IMR-90 (cell line): ENCODE results near the gene RFX1. TPM values are rescaled to one million over a fixed set of nuclear protein-coding genes. Genes with fewer than 3 reads are reported as not detected.

ENCODE experiments used
- ATAC-seq: fragments of 200-7000 bp; cut with Tn5 transposase; 2 replicates; pipeline ENCODE4 v1.9.1; 2020; ENCODE audit warnings: low read depth, mild to moderate bottlenecking, moderate library complexity
- BruUV-seq: library from RNA; stranded (reverse); fragments of 400-500 nt; replicated peaks from 2 replicates; lab custom pipeline; 2021; lab: Mats Ljungman, UMichigan
- CTCF ChIA-PET: fragments of 300-600 bp; formaldehyde crosslinking; extraction: SDS; loops from one replicate; lab custom pipeline; 2021; ENCODE audit warnings: antibody characterized with exemption; lab: Yijun Ruan, JAX
- POLR2A ChIA-PET: fragments of 300-600 bp; sonication (Branson Sonifier 250); formaldehyde crosslinking; loops from one replicate; lab custom pipeline; 2022; ENCODE audit warnings: antibody characterized with exemption; ENCODE audit not compliant: unreplicated experiment; lab: Charles Lee
- DNase-seq: peaks from one replicate; pipeline ENCODE4 v3.0.0; 2013
- H2AFZ ChIP-seq: replicated peaks from 2 replicates; pipeline ENCODE3; 2013; ENCODE audit warnings: low read length, mild to moderate bottlenecking; ENCODE audit not compliant: poor library complexity
- H2AK5ac ChIP-seq: 2 replicates; pipeline ENCODE4 v1.6.1; 2013; ENCODE audit warnings: low read depth, low read length, inconsistent platforms
- H2AK9ac ChIP-seq: replicated peaks from 2 replicates; pipeline ENCODE3; 2013; ENCODE audit warnings: mild to moderate bottlenecking, low read depth, low read length, moderate library complexity; ENCODE audit not compliant: poor library complexity
- H2BK120ac ChIP-seq: 2 replicates; pipeline ENCODE4 v1.6.1; 2013; ENCODE audit warnings: low read depth, low read length, inconsistent platforms
- H2BK15ac ChIP-seq: 3 replicates; pipeline ENCODE4 v1.6.1; 2013; ENCODE audit warnings: low read depth, low read length, inconsistent platforms
- H2BK20ac ChIP-seq: 2 replicates; pipeline ENCODE4 v1.6.1; 2013; ENCODE audit warnings: low read depth, mild to moderate bottlenecking, inconsistent platforms, low read length, moderate library complexity
- H2BK5ac ChIP-seq: 2 replicates; pipeline ENCODE4 v1.6.1; 2013; ENCODE audit warnings: mild to moderate bottlenecking, low read depth, low read length, inconsistent platforms; ENCODE audit not compliant: poor library complexity, severe bottlenecking
- H3K14ac ChIP-seq: replicated peaks from 2 replicates; pipeline ENCODE4 v1.6.1; 2013; ENCODE audit warnings: low read depth, low read length, inconsistent platforms
- H3K18ac ChIP-seq: 2 replicates; pipeline ENCODE4 v1.6.1; 2013; ENCODE audit warnings: low read depth, low read length, control low read depth
- H3K23ac ChIP-seq: 2 replicates; pipeline ENCODE4 v1.6.1; 2013; ENCODE audit warnings: low read depth, low read length, inconsistent platforms
- H3K27ac ChIP-seq: 2 replicates; pipeline ENCODE4 v1.5.1; 2013; ENCODE audit warnings: mild to moderate bottlenecking, control low read depth, low read length; ENCODE audit not compliant: insufficient read depth
- H3K27me3 ChIP-seq: 2 replicates; pipeline ENCODE4 v1.6.1; 2013; ENCODE audit warnings: low read length; ENCODE audit not compliant: control insufficient read depth, insufficient read depth
- H3K36me3 ChIP-seq: 2 replicates; pipeline ENCODE4 v1.6.1; 2013; ENCODE audit warnings: low read length, mixed read lengths; ENCODE audit not compliant: control insufficient read depth, insufficient read depth
- H3K4ac ChIP-seq: 2 replicates; pipeline ENCODE4 v1.6.1; 2013; ENCODE audit warnings: low read depth, low read length, inconsistent platforms
- H3K4me1 ChIP-seq: 2 replicates; pipeline ENCODE4 v1.6.1; 2013; ENCODE audit warnings: low read length, mixed read lengths; ENCODE audit not compliant: control insufficient read depth, insufficient read depth
- H3K4me2 ChIP-seq: 2 replicates; pipeline ENCODE4 v1.6.1; 2013; ENCODE audit warnings: low read depth, mild to moderate bottlenecking, control low read depth, low read length, moderate library complexity
- H3K4me3 ChIP-seq: 2 replicates; pipeline ENCODE4 v1.5.1; 2013; ENCODE audit warnings: low read depth, mild to moderate bottlenecking, control low read depth, low read length, moderate library complexity; ENCODE audit not compliant: insufficient read depth
- H3K56ac ChIP-seq: 2 replicates; pipeline ENCODE4 v1.6.1; 2013; ENCODE audit warnings: low read length, inconsistent platforms; ENCODE audit not compliant: insufficient read depth; ENCODE audit errors: extremely low read depth
- H3K79me1 ChIP-seq, 2 experiments: 2 replicates each; pipeline ENCODE4 v1.6.1; 2013; ENCODE audit warnings: low read length in 2 of 2, inconsistent platforms in 1 of 2, low read depth in 1 of 2
- H3K9ac ChIP-seq: 2 replicates; pipeline ENCODE4 v1.6.1; 2013; ENCODE audit warnings: low read depth, low read length, control low read depth
- H3K9me1 ChIP-seq: 2 replicates; pipeline ENCODE4 v1.6.1; 2013; ENCODE audit warnings: low read length, inconsistent platforms; ENCODE audit not compliant: insufficient read depth
- H3K9me3 ChIP-seq: 2 replicates; pipeline ENCODE4 v1.6.1; 2013; ENCODE audit warnings: low read length; ENCODE audit not compliant: control insufficient read depth, insufficient read depth
- H4K20me1 ChIP-seq: 2 replicates; pipeline ENCODE4 v1.6.1; 2013; ENCODE audit warnings: low read length, inconsistent platforms; ENCODE audit not compliant: insufficient read depth
- H4K5ac ChIP-seq: 2 replicates; pipeline ENCODE4 v1.6.1; 2013; ENCODE audit warnings: mild to moderate bottlenecking, low read depth, low read length, control low read depth
- H4K8ac ChIP-seq, 2 experiments: 2 replicates each; pipeline ENCODE4 v1.6.1; 2013; ENCODE audit warnings: low read depth in 2 of 2, low read length in 2 of 2, control low read depth in 1 of 2, inconsistent platforms in 1 of 2
- H4K91ac ChIP-seq: 2 replicates; pipeline ENCODE4 v1.6.1; 2013; ENCODE audit warnings: low read depth, low read length, inconsistent platforms; ENCODE audit not compliant: insufficient read depth
- BHLHE40 ChIP-seq: fragments of 150-350 bp; IDR thresholded peaks from 2 replicates; pipeline ENCODE4 v1.6.1; 2016; ENCODE audit warnings: mild to moderate bottlenecking, low read depth, low read length
- CEBPB ChIP-seq: IDR thresholded peaks from 2 replicates; pipeline ENCODE4 v1.6.1; 2012; ENCODE audit warnings: low read depth, low read length, improper control_type of control experiment
- CHD1 ChIP-seq: IDR thresholded peaks from 2 replicates; pipeline ENCODE4 v1.6.1; 2012; ENCODE audit warnings: low read depth, low read length, improper control_type of control experiment
- FOS ChIP-seq: fragments of 150-350 bp; IDR thresholded peaks from 2 replicates; pipeline ENCODE4 v1.6.1; 2016; ENCODE audit warnings: low read depth, low read length
- MAFK ChIP-seq: IDR thresholded peaks from 2 replicates; pipeline ENCODE4 v1.6.1; 2012; ENCODE audit warnings: low read depth, low read length, improper control_type of control experiment
- MAZ ChIP-seq: IDR thresholded peaks from 2 replicates; pipeline ENCODE4 v1.6.1; 2012; ENCODE audit warnings: low read depth, mild to moderate bottlenecking, low read length, improper control_type of control experiment, moderate library complexity, borderline replicate concordance
- NFE2L2 ChIP-seq: fragments of 150-350 bp; IDR thresholded peaks from 2 replicates; pipeline ENCODE4 v1.6.1; 2016; ENCODE audit warnings: low read depth, mild to moderate bottlenecking, low read length
- POLR2A ChIP-seq: IDR thresholded peaks from 2 replicates; pipeline ENCODE4 v1.6.1; 2012; ENCODE audit warnings: mild to moderate bottlenecking, low read depth, low read length
- RAD21 ChIP-seq: IDR thresholded peaks from 2 replicates; pipeline ENCODE4 v1.6.1; 2012; ENCODE audit warnings: low read length, improper control_type of control experiment
- RCOR1 ChIP-seq: IDR thresholded peaks from 2 replicates; pipeline ENCODE4 v1.6.1; 2012; ENCODE audit warnings: mild to moderate bottlenecking, low read length, improper control_type of control experiment; ENCODE audit not compliant: insufficient replicate concordance
- RFX5 ChIP-seq: IDR thresholded peaks from 2 replicates; pipeline ENCODE4 v1.8.0; 2012; ENCODE audit warnings: low read depth, mild to moderate bottlenecking, low read length, moderate library complexity
- SMC3 ChIP-seq: fragments of 150-350 bp; IDR thresholded peaks from 2 replicates; pipeline ENCODE4 v1.6.1; 2016; ENCODE audit warnings: low read depth, mild to moderate bottlenecking, antibody characterized with exemption, low read length, moderate library complexity
- WGBS, 2 experiments: methylation state at CpG; one replicate each; pipeline versions ENCODE4 v1.1.5 to v1.1.7; 2013; ENCODE audit warnings: missing lambda C conversion rate in 2 of 2; ENCODE audit not compliant: insufficient read length in 1 of 2; ENCODE audit errors: extremely low coverage in 2 of 2; 5-methylcytosine and 5-hydroxymethylcytosine counted together
- dilution Hi-C: fragments of 300-500 bp; cut with HindIII; formaldehyde crosslinking; loops from one replicate; pipeline ENCODE4 v1.14.3; 2018; ENCODE audit warnings: low sequenced_read_pairs; ENCODE audit not compliant: unreplicated experiment
- in situ Hi-C: fragments of 300-500 bp; cut with MboI; formaldehyde crosslinking; loops from 3 replicates; pipeline ENCODE4 v1.14.3; 2019; ENCODE audit warnings: low sequenced_read_pairs, inconsistent platforms, mixed read lengths
- intact Hi-C: fragments of 100-400 bp; cut with micrococcal nuclease; formaldehyde crosslinking; loops from 2 replicates; pipeline ENCODE4 v1.10.0; 2022
- polyA plus RNA-seq, 3 experiments: library from polyadenylated mRNA; depleted of rRNA; stranded (reverse); fragments of >200 nt; gene quantifications; 2 replicates each; pipeline ENCODE4 v1.2.3, GENCODE V29; 2012; ENCODE audit warnings: low replicate concordance in 1 of 3
- total RNA-seq: library from RNA; depleted of rRNA; stranded (reverse); fragments of >200 nt; gene quantifications from 2 replicates; pipeline ENCODE4 v1.2.3, GENCODE V29; 2012
- TF ChIP-seq, protein P1 (sequence below): conservative IDR thresholded peaks from 2 replicates; pipeline ENCODE4 v1.5.1; 2012; ENCODE audit warnings: mild to moderate bottlenecking, low read depth, low read length, improper control_type of control experiment
- TF ChIP-seq, protein P2 (sequence below): fragments of 150-350 bp; IDR thresholded peaks from 2 replicates; pipeline ENCODE4 v1.6.1; 2016; ENCODE audit warnings: low read depth, mild to moderate bottlenecking, low read length, moderate library complexity, borderline replicate concordance
- TF ChIP-seq, protein P3 (sequence below): fragments of 150-350 bp; IDR thresholded peaks from 2 replicates; pipeline ENCODE4 v1.6.1; 2017; ENCODE audit warnings: mild to moderate bottlenecking, antibody characterized with exemption, low read length, low read depth

Gene RFX1
- total and polyA plus RNA-seq, 2 of the 4 experiments (the other 2 are of a cell fraction): 0.36 to 3.1 TPM

DNA sequence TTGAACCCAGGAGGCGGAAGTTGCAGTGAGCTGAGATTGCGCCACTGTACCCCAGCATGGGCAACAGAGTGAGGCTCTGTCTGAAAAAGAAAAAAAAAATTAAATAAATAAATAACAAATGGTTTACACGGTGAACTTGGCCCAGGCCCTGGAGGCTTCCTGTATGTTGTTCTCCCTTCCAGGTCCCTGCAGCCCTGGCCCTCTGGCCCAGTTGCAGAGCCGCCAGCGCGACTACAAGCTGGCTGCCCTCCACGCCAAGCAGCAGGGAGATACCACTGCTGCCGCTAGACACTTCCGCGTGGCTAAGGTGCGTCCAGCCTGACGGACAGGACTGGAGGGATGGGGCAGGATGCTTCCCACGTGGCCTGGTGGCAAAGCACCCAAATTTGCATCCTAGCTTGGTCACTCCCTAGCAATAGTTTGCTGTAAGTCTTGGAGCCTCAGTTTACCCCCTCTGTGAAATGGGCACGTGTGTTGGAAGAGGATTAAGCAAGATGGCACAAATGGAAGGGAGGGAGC lies 88.2 kb downstream of the RFX1 start:
- Histone ChIP-seq H4K91ac (no peak overlapping the region), H3K9ac (no peak overlapping the region), H3K56ac (no peak overlapping the region), H3K27ac (no peak overlapping the region), H3K14ac (no peak overlapping the region), H2BK5ac (no peak overlapping the region), H3K27me3 (no peaks in the 10 kb centered on the region), H4K20me1 (no peaks in the 10 kb centered on the region), H3K18ac (no peak overlapping the region), H2AK9ac (peak overlapping the region; percentile 72), H4K8ac (no peak overlapping the region), H3K9me3 (peaks cover 4% of the 10 kb centered on the region), H3K79me1 (no peaks in the 10 kb centered on the region), H2AFZ (no peak overlapping the region), H3K4me1 (peaks cover 2% of the 10 kb centered on the region; the same call in 1 of the 2 replicates), H3K9me1 (no peaks in the 10 kb centered on the region), H3K4me2 (no peak overlapping the region), H3K4me3 (no peak overlapping the region), H3K36me3 (peaks cover 45% of the 10 kb centered on the region), H2AK5ac (no peak overlapping the region), H2BK120ac (no peak overlapping the region), H4K5ac (no peak overlapping the region), H3K4ac (no peak overlapping the region), H2BK15ac (no peak overlapping the region), H2BK20ac (no peak overlapping the region), H3K23ac (no peak overlapping the region)
- DNase-seq (no peak), ATAC-seq (no peak)
- 91% methylated on average over 4 of the region's 14 CpGs; no CpG with 5 or more reads in 1 of the 2 experiments for WGBS, 2 experiments
- in situ Hi-C loops (no loop called here), dilution Hi-C loops (no loop called here), intact Hi-C loops (no loop called here)
- CTCF ChIA-PET: no interaction called here
- POLR2A ChIA-PET: no interaction called here
- TF ChIP-seq, protein P1, sequence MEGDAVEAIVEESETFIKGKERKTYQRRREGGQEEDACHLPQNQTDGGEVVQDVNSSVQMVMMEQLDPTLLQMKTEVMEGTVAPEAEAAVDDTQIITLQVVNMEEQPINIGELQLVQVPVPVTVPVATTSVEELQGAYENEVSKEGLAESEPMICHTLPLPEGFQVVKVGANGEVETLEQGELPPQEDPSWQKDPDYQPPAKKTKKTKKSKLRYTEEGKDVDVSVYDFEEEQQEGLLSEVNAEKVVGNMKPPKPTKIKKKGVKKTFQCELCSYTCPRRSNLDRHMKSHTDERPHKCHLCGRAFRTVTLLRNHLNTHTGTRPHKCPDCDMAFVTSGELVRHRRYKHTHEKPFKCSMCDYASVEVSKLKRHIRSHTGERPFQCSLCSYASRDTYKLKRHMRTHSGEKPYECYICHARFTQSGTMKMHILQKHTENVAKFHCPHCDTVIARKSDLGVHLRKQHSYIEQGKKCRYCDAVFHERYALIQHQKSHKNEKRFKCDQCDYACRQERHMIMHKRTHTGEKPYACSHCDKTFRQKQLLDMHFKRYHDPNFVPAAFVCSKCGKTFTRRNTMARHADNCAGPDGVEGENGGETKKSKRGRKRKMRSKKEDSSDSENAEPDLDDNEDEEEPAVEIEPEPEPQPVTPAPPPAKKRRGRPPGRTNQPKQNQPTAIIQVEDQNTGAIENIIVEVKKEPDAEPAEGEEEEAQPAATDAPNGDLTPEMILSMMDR: no peak
- TF ChIP-seq BHLHE40: no peak
- TF ChIP-seq POLR2A: no peak
- no peak for TF ChIP-seq MAFK
- TF ChIP-seq, protein P2, sequence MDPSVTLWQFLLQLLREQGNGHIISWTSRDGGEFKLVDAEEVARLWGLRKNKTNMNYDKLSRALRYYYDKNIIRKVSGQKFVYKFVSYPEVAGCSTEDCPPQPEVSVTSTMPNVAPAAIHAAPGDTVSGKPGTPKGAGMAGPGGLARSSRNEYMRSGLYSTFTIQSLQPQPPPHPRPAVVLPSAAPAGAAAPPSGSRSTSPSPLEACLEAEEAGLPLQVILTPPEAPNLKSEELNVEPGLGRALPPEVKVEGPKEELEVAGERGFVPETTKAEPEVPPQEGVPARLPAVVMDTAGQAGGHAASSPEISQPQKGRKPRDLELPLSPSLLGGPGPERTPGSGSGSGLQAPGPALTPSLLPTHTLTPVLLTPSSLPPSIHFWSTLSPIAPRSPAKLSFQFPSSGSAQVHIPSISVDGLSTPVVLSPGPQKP: no peak
- no peak for TF ChIP-seq NFE2L2
- TF ChIP-seq SMC3: no peak
- TF ChIP-seq, protein P3, sequence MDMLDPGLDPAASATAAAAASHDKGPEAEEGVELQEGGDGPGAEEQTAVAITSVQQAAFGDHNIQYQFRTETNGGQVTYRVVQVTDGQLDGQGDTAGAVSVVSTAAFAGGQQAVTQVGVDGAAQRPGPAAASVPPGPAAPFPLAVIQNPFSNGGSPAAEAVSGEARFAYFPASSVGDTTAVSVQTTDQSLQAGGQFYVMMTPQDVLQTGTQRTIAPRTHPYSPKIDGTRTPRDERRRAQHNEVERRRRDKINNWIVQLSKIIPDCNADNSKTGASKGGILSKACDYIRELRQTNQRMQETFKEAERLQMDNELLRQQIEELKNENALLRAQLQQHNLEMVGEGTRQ: no peak
- no peak for TF ChIP-seq CHD1
- TF ChIP-seq RCOR1: no peak
- no peak for TF ChIP-seq RFX5
- no peak for TF ChIP-seq RAD21
- TF ChIP-seq FOS: no peak
- no peak for TF ChIP-seq CEBPB
- TF ChIP-seq MAZ: no peak
- no TSS peak for BruUV-seq
